HK-2 (cell line): ENCODE results near the gene CRYAB.

Source experiments
- DNase-seq: peaks from one replicate; pipeline ENCODE4 v3.0.0-alpha.2; 2018; ENCODE audit not compliant: unreplicated experiment

The CRYAB gene

DNA sequence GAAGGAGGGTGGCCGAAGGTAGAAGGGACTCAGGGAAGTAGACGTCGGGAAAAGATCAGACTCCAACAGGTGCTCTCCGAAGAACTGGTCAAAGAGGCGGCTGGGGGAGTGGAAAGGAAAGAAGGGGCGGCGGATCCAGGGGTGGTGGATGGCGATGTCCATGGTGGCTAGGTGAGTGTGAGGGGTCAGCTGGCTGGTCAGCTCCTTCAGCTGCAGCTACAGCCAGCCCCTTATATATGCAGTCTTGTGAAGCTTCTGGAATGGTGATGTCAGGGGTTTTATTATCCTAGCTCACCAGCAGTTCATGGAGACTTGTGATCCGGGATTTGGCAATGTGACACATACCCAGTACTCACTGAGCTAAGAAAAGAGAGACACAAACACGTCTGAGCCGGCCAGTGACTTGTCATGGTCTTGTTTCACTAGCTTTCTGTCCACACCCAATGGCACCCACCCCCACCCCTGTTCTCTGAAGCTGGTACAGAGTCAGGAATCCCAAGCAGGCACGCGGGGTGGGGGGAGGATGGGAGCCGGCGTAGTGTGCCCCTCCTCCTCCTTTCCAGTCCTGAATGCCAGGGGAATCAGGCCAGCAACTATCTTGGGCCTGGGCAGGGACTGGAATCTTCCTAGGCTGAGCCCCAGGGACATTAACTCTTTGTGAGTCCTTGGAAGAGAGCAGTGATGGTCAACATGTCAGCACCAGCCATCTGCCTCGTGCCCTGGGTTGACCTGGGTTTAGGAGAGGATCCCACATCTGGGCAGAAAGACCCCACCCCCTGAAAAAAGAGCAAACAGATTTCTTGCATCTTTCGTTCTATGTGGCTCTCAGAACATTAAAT lies at the start of gene CRYAB:
Gene CRYAB, minus strand, starts transcription at position 208 of the 839 bp plus-strand sequence. Its CDS starts 46 bp downstream, at position 162.
- peak; percentile 66 for DNase-seq

GRCh38 chr11:111960916-111961315 lies 49.3 kb upstream of the CRYAB start:
- peak; percentile 48 for DNase-seq

GRCh38 chr11:111957663-111958444 lies 46.3 kb upstream of the CRYAB start:
- no peak for DNase-seq

DNA sequence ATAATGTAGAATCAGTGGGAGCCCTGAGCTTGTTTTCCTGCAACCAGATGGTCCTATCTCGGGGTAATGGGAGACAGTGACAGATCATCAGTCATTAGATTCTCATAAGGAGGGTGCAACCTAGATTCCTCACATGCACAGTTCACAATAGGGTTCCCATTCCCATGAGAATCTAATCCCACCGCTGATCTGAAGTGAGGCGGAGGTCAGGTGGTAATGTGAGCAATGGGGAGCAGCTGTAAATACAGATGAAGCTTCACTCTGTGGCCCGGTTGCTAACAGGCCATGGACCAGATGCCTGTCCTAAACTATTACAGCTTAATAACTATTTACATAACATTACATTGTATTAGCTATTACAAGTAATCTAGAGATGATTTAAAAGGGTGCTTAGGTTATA lies 42.6 kb upstream of the CRYAB start:
- no peak for DNase-seq

DNA sequence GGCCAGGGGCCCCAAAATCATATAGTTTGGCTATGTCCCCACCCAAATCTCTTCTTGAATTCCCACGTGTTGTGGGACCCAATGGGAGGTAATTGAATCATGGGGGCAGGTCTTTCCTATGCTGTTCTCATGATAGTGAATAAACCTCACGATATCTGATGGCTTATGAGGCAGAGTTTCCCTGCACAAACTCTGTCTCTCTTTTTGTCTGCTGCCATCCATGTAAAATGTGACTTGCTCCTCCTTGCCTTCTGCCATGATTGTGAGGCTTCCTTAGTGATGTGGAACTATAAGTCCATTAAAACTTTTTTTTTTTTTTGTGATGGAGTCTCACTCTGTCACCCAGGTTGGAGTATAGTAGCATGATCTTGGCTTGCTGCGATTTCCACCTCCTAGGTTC lies 40.0 kb upstream of the CRYAB start:
- DNase-seq: no peak

GRCh38 chr11:111949519-111950426 lies 38.2 kb upstream of the CRYAB start:
- no peak for DNase-seq

- DNase-seq: no peak
Measured at GRCh38 chr11:111947143-111947542, 35.6 kb upstream of the CRYAB start.

- no peak for DNase-seq
Measured at GRCh38 chr11:111946499-111946898, 34.9 kb upstream of the CRYAB start.

- peak; percentile 34 for DNase-seq
Measured at GRCh38 chr11:111945198-111945597, 33.6 kb upstream of the CRYAB start.

DNA sequence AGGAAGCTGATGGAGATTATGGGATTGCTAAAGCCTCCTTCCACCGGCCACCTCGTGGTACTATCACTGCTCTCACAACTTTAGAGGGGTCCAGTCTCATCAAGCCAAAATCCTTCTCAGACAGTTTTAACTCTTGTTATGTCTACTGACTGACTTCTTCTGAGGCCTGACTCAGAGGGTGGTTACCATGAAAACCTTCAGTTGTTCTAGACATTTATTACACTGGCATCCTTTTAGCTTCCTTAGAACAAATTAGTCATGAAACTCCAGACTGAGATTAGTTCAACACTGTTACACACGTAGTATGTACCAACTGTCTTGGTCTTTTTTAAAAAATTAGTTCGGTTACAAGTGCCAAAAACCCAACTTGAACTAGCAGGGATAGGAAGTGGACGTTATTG lies 33.1 kb upstream of the CRYAB start:
- peak; percentile 16 for DNase-seq

- DNase-seq: no peak
Measured at GRCh38 chr11:111944139-111944538, 32.6 kb upstream of the CRYAB start.

- DNase-seq: no peak
Measured at GRCh38 chr11:111942829-111943228, 31.3 kb upstream of the CRYAB start.

DNA sequence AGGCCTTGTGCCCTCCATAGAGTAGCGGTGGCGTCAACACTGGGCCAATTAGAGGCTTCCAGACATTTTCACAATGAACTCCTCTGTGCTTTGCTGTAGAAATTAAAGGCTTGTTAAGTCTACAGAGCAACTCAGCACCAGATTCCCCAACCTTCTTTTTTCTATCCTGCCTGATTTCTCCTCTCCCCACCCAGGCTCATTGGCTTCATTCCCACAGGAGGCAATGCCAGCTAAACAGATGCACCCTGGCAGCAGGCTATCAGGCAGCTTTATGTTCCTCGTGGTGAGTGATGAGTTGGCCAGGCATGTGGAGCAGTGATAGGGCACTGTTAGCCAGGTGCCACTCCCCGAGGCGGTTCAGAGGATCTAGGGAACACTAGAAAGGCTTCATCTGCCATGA lies 30.4 kb upstream of the CRYAB start:
- no peak for DNase-seq

DNA sequence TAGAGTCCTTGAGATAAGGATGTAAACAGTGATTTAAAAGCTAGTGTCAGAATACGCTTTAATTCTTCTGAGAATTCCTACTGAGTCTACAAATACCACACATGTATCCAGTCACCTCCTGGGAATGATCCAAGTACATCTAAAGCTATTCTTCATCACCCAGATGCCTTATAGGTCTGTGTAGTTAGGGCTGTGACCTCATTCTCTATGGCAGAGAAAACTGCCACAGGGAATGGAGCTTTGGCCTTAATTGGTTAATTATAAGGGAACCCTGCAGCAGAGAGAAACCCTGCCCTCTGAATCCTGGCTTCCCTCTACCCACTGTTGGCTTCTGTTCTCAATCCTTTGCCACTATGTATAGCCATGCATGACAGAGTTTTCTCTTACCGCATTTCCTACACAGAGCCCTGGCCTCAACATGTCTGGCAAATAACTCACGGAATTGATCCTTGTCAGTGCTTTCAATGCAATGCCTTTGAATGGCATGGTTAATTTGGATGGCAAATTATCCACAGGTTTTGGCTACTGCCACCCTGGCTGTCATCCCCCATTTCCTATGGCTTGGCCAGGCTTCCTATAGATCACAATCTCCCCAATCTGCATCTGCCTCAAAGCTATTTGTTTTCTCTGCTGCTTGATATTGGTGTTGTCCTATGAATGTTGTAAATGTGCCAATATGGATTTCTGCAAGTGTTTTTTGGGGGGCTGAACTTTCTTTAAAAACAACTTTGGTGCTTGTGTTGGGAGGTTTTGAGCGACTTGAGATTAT lies 28.4 kb upstream of the CRYAB start:
- peak; percentile 47 for DNase-seq

DNA sequence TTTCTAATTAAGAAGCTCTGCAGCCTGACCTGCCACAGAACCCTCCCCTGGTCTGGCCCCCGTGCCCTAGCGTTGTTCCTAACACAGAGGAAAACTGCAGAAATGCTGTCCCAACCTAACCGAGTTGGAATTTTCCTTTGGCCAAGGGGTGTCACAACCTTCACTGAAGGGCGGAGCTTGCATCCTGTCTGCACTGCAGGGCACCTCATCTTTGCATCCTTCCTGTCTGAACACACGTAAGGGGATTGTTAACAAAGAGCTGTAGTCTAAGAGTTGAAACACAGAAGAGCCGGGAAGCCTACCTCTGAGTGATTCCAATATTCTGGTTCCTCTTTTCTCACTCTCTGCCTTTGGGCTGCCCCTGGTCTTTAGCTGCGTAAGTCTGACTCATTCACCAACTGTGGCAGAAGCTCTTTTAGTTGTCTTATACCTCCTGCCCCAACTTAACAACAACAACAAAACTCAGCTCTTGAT lies 27.2 kb upstream of the CRYAB start:
- DNase-seq: peak; percentile 37

DNA sequence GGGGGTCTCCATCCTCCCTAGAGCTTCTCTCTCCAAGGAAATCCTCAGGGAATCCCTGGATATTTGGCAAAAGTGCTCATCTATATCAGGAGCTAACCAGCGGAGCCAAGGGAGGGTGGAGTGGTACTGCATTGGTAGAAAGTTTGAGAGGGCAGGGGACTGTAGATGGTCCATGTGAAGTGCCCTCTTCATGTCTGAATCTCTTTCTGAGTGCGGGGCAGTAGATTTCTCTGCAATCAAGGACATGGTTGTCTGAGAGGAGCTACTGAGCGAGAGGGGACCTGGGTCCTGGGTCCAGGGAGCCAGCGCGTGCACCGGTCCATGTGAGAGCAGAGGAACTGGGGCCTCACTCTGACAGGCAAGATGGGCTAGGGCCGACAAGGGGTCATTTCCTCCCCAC lies 26.3 kb upstream of the CRYAB start:
- no peak for DNase-seq

DNA sequence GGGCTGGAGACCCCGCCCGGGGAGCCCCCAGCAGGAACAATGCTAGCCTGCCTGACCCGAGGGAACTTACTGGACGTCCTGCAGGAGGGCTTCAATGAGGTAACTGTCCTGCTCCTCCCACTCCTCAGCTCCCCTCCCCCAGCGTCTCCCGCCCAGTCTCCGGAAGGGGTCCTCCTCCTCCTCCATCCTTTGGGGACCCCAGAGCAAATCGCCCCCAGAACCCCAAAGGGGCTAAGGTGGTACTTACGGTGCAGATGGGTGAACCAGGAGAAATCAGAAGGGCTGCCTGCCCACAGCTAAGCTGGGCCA lies 25.8 kb upstream of the CRYAB start:
- DNase-seq: no peak

- DNase-seq: no peak
Measured at GRCh38 chr11:111936040-111936540, 24.5 kb upstream of the CRYAB start.

DNA sequence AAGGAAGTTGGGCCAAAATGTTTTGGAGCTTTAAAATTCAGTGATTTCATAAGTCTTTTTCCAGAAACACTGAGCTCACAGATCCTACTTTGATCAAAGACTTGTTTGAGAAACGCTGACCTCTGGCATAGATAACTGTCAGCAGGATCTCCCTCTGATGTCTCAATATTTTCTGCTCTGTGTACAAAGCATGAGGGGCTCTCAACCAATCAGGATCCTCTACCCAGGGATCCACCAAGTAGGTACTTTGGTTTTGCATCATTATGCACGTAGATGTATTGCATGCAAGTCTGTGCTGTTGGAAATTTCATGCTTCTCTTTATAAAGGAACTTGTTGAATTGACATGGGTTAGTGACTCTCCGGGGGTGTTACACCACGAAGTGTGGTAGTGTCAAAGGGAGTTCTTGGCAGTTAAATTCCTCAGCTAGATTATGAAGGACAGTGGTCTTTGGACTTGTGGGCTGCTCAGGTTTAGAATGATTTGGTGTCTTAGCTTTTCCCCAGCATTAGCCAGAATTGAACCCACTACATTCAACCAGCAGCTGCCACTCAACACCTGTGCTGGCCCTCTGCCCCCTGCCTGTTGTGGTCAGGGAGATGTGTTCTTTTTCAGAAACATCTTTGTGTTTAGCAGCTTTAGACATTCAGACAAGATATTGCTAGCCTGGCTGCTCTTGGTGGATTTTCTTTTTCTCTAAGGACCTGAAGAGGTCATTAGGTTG lies 23.9 kb upstream of the CRYAB start:
- no peak for DNase-seq

- no peak for DNase-seq
Measured at GRCh38 chr11:111934306-111934705, 22.7 kb upstream of the CRYAB start.
